GM18951 (cell line): Measurements from ENCODE around the gene A4GALT.

Experiments
- POLR2A ChIP-seq: IDR thresholded peaks from 4 replicates; pipeline ENCODE4 v1.6.1; 2011; ENCODE audit warnings: mild to moderate bottlenecking; ENCODE audit not compliant: insufficient read length, insufficient read depth; ENCODE audit errors: extremely low read depth
- in situ Hi-C: fragments of 300-500 bp; cut with MboI; formaldehyde crosslinking; loops from one replicate; pipeline ENCODE4 v1.12.0; 2022; ENCODE audit warnings: low sequenced_read_pairs, mixed read lengths, inconsistent platforms; ENCODE audit not compliant: unreplicated experiment

The A4GALT gene

GRCh38 chr22:42719133-42719532 is 1.5 kb downstream of the A4GALT start:
- in situ Hi-C loops, result no loop called here
- TF ChIP-seq POLR2A, result no peak

- TF ChIP-seq POLR2A, result no peak
- in situ Hi-C loops, result no loop called here
These were observed 3.3 kb downstream of the A4GALT start for GRCh38 chr22:42717197-42717928.

- no peak for TF ChIP-seq POLR2A
- in situ Hi-C loops, result no loop called here
These were observed 4.0 kb downstream of the A4GALT start for GRCh38 chr22:42716649-42717127.

GRCh38 chr22:42716221-42716620 is 4.4 kb downstream of the A4GALT start:
- no peak for TF ChIP-seq POLR2A
- in situ Hi-C loops, result no loop called here

GRCh38 chr22:42714768-42715390 is 5.8 kb downstream of the A4GALT start:
- in situ Hi-C loops, result no loop called here
- no peak for TF ChIP-seq POLR2A

GRCh38 chr22:42714308-42714707 is 6.4 kb downstream of the A4GALT start:
- in situ Hi-C loops, result no loop called here
- TF ChIP-seq POLR2A, result no peak

GRCh38 chr22:42711895-42712837 is 8.5 kb downstream of the A4GALT start:
- no peak for TF ChIP-seq POLR2A
- in situ Hi-C loops, result no loop called here

- in situ Hi-C loops, result no loop called here
- TF ChIP-seq POLR2A, result no peak
These were observed 9.4 kb downstream of the A4GALT start for GRCh38 chr22:42711281-42711731.

- in situ Hi-C loops, result no loop called here
- TF ChIP-seq POLR2A, result no peak
These were observed 12.3 kb downstream of the A4GALT start for GRCh38 chr22:42708417-42708816.

GRCh38 chr22:42707496-42707895 is 13.2 kb downstream of the A4GALT start:
- in situ Hi-C loops, result no loop called here
- no peak for TF ChIP-seq POLR2A

GRCh38 chr22:42704896-42705295 is 15.8 kb downstream of the A4GALT start:
- in situ Hi-C loops, result no loop called here
- no peak for TF ChIP-seq POLR2A

GRCh38 chr22:42702675-42703074 is 18.0 kb downstream of the A4GALT start:
- in situ Hi-C loops, result no loop called here
- TF ChIP-seq POLR2A, result no peak

- no peak for TF ChIP-seq POLR2A
- in situ Hi-C loops, result no loop called here
These were observed 19.0 kb downstream of the A4GALT start for GRCh38 chr22:42701694-42702093.
